ENCODE data around the gene TP53AIP1. TPM values are rescaled to one million over a fixed set of nuclear protein-coding genes. Genes with fewer than 3 reads are reported as not detected.

Gene TP53AIP1
- total and polyA plus RNA-seq, 2 of the 8 experiments (the other 6 are each of a cell fraction or from before 2014, with no cell fraction given), result 0.03 TPM; not detected in 1

- no peaks in the 10 kb centered on the region for H4K20me1 ChIP-seq (replicated peaks in 1 of 2; ENCODE audit: control insufficient read depth in 1 of 2, insufficient read depth in 2 of 2, low read length in 2 of 2)
- H3K23ac ChIP-seq (ENCODE audit: insufficient read length), result no peak overlapping the region
- CTCF ChIA-PET (ENCODE audit: partially characterized antibody), result interaction anchor here (0.6 to 4.8 kb wide), 8 partner anchors 12 to 72 kb away, joined by 3 to 23 read pairs (median 4); no protein-coding TSS in a partner anchor
- FAIRE-seq (no peak), DNase-seq (ENCODE audit: low read depth in 1 of 2, low spot score in 2 of 2) (no peak)
- H3K4me2 ChIP-seq (ENCODE audit: insufficient read depth in 1 of 2, low read depth in 2 of 2, low read length in 2 of 2), result no peak overlapping the region
- peaks cover 0 to 11% (median 7%) of the 10 kb centered on the region in 4 experiments; a peak in 5 of 7 replicates for H3K4me1 ChIP-seq (replicated peaks in 1 of 4; ENCODE audit: control insufficient read depth in 3 of 4, insufficient read depth in 4 of 4, low read length in 3 of 4)
- H4K5ac ChIP-seq (ENCODE audit: insufficient read length, low read depth, low read length), result no peak overlapping the region
- no peak overlapping the region for H3K56ac ChIP-seq (replicated peaks; ENCODE audit: insufficient read length, low read depth, low read length)
- H4K8ac ChIP-seq (ENCODE audit: extremely low read depth, insufficient read depth, low read length), result no peak overlapping the region
- WGBS, 2 experiments (ENCODE audit: extremely low coverage in 1 of 2, insufficient coverage in 1 of 2, insufficient read length in 1 of 2, insufficient replicate concordance in 2 of 2, low coverage in 1 of 2, low lambda C conversion rate in 2 of 2, missing lambda C conversion rate in 1 of 2), result 90% methylated on average over 15 of the region's 15 CpGs; no CpG with 5 or more reads in 1 of the 2 experiments
- H3K27me3 ChIP-seq (replicated peaks in 1 of 4; ENCODE audit: control insufficient read depth in 3 of 4, extremely low read depth in 1 of 4, insufficient read depth in 3 of 4, low read length in 3 of 4), result peaks cover 0 to 6% (median 3%) of the 10 kb centered on the region in 4 experiments; a peak in 3 of 7 replicates
- peaks cover 8% of the 10 kb centered on the region; the same call in 1 of the 2 replicates for H3K23me2 ChIP-seq (ENCODE audit: low read depth, low read length)
- no peak overlapping the region for H2AFZ ChIP-seq (ENCODE audit: low read length)
- no peak overlapping the region for H2BK120ac ChIP-seq (replicated peaks; ENCODE audit: low read depth, low read length)
- H3K9ac ChIP-seq (replicated peaks in 1 of 4; ENCODE audit: extremely low read depth in 1 of 4, low read depth in 3 of 4, low read length in 3 of 4), result no peak overlapping the region
- H2BK15ac ChIP-seq (ENCODE audit: low read length), result no peak overlapping the region
- H4K91ac ChIP-seq (replicated peaks; ENCODE audit: insufficient read length, low read length), result no peak overlapping the region
- no peak overlapping the region for H3K18ac ChIP-seq (ENCODE audit: extremely low read depth, low read length)
- H3K4me3 ChIP-seq (ENCODE audit: extremely low read depth in 1 of 4, insufficient read depth in 2 of 4, low read depth in 3 of 4, low read length in 4 of 4), result no peak overlapping the region
- H3K9me3 ChIP-seq (ENCODE audit: insufficient read depth in 2 of 2, low read depth in 1 of 2, low read length in 1 of 2), result no peaks in the 10 kb centered on the region
- H3K36me3 ChIP-seq (ENCODE audit: control insufficient read depth in 2 of 4, insufficient read depth in 4 of 4, low read length in 3 of 4), result no peaks in the 10 kb centered on the region
- POLR2A ChIA-PET (ENCODE audit: partially characterized antibody), result no interaction called here
- H2BK12ac ChIP-seq (ENCODE audit: low read depth, low read length), result no peak overlapping the region
- H2AK5ac ChIP-seq (ENCODE audit: low read depth, low read length), result no peak overlapping the region
- no peak overlapping the region for H3K4ac ChIP-seq (replicated peaks; ENCODE audit: insufficient read length, low read depth, low read length)
- H3K79me1 ChIP-seq (ENCODE audit: low read depth, low read length), result no peaks in the 10 kb centered on the region
- H3K27ac ChIP-seq (ENCODE audit: low read depth, low read length), result no peak overlapping the region
- H3K79me2 ChIP-seq (ENCODE audit: control insufficient read depth in 1 of 2, insufficient read depth in 2 of 2, low read length in 2 of 2), result no peaks in the 10 kb centered on the region
- no peak overlapping the region for H3K14ac ChIP-seq (ENCODE audit: insufficient read length)
- H2BK5ac ChIP-seq (ENCODE audit: low read depth, low read length), result no peak overlapping the region
- no peak overlapping the region for H2BK20ac ChIP-seq (ENCODE audit: low read length)
- TF ChIP-seq ATF3 (IDR thresholded peaks at IDR 0.05; ENCODE audit: insufficient read depth, low read depth, low read length), result no peak
- TF ChIP-seq POLR2AphosphoS5 (IDR thresholded peaks at IDR 0.05; ENCODE audit: low read depth, low read length), result no peak
- TF ChIP-seq FOSL1 (IDR thresholded peaks at IDR 0.05; ENCODE audit: insufficient read depth, low read depth, low read length), result no peak
- no peak for TF ChIP-seq YY1 (IDR thresholded peaks at IDR 0.05; ENCODE audit: low read depth, low read length)
- no peak for TF ChIP-seq USF2 (IDR thresholded peaks at IDR 0.05; ENCODE audit: low read length)
- TF ChIP-seq CHD1 (IDR thresholded peaks at IDR 0.05; ENCODE audit: low read depth, low read length), result no peak
- no peak for TF ChIP-seq SP1 (IDR thresholded peaks at IDR 0.05; ENCODE audit: low read depth, low read length)
- TF ChIP-seq SP4 (IDR thresholded peaks at IDR 0.05; ENCODE audit: low read length), result no peak
- TF ChIP-seq POU5F1 (IDR thresholded peaks at IDR 0.05; ENCODE audit: low read depth, low read length), result no peak
- TF ChIP-seq PHF8 (conservative IDR thresholded peaks at IDR 0.05; ENCODE audit: low read depth, low read length), result no peak
- no peak for TF ChIP-seq E2F6 (IDR thresholded peaks at IDR 0.05)
Observed at GRCh38 chr11:128920666-128921065, 22.0 kb downstream of the TP53AIP1 start.

Data from H1 (cell line).